Fibroblast of mammary gland (primary cell): ENCODE results near the gene ZNF805.
"Not testable (repeated sequence)": the region's sequence is repeated elsewhere in the genome, so short reads cannot be mapped to it uniquely, and the experiment has no call there.

Experiments used
- DNase-seq: peaks from one replicate; pipeline ENCODE4 v3.0.0-alpha.2; 2010; ENCODE audit warnings: low read depth
- H3K4me3 ChIP-seq: 2 replicates; pipeline ENCODE4 v1.5.1; 2011; ENCODE audit warnings: low read depth, mild to moderate bottlenecking, low read length, moderate library complexity; ENCODE audit not compliant: control insufficient read depth
- TF ChIP-seq, protein P1 (sequence below): conservative IDR thresholded peaks from 2 replicates; pipeline ENCODE4 v1.5.1; 2011; ENCODE audit warnings: low read depth, low read length, inconsistent platforms; ENCODE audit not compliant: control insufficient read depth, insufficient read depth

ZNF805 gene

DNA sequence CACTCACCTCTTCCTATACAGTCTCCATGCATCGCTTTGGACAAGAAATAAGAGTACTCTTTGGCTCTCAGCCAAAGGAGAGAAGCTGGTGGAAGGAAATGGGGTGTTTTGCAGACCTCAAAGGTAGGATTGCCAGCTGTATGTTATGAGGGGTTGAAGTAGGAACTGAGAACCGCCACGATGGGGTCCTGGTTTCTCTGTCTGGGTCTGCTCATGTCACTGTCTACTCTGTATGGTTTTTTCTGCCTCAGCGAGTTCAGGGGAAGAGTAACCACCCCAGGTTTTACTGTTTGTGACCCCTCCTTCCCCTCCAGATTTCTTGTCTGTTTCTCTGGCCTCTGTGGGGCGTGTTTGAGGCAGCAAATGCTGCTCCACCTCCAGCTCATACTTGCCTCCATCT lies 4.1 kb downstream of the ZNF805 start:
- H3K4me3 ChIP-seq = no peak overlapping the region
- no peak for DNase-seq
- TF ChIP-seq, protein P1, sequence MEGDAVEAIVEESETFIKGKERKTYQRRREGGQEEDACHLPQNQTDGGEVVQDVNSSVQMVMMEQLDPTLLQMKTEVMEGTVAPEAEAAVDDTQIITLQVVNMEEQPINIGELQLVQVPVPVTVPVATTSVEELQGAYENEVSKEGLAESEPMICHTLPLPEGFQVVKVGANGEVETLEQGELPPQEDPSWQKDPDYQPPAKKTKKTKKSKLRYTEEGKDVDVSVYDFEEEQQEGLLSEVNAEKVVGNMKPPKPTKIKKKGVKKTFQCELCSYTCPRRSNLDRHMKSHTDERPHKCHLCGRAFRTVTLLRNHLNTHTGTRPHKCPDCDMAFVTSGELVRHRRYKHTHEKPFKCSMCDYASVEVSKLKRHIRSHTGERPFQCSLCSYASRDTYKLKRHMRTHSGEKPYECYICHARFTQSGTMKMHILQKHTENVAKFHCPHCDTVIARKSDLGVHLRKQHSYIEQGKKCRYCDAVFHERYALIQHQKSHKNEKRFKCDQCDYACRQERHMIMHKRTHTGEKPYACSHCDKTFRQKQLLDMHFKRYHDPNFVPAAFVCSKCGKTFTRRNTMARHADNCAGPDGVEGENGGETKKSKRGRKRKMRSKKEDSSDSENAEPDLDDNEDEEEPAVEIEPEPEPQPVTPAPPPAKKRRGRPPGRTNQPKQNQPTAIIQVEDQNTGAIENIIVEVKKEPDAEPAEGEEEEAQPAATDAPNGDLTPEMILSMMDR = no peak

DNA sequence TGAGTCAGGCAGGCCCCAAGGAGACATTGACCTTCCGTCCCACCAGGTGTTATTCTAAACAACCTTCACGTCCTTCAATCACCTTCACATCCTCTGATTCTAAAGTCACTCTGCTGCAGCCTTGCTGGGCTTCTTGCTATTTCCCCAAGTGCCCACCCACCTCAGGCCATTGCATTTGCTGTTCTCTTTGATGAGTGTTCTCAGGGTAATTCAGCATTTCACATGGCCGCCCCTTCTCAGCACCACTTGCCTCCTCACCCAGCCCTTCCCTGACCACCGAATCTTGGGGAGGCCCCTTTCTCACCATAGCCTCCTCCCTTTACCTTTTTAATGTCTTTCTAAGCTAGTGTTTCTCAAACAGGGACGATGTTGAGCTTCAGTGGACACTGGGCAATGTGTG lies 4.6 kb downstream of the ZNF805 start:
- TF ChIP-seq, protein P1 = no peak
- no peak overlapping the region for H3K4me3 ChIP-seq
- no peak for DNase-seq

DNA sequence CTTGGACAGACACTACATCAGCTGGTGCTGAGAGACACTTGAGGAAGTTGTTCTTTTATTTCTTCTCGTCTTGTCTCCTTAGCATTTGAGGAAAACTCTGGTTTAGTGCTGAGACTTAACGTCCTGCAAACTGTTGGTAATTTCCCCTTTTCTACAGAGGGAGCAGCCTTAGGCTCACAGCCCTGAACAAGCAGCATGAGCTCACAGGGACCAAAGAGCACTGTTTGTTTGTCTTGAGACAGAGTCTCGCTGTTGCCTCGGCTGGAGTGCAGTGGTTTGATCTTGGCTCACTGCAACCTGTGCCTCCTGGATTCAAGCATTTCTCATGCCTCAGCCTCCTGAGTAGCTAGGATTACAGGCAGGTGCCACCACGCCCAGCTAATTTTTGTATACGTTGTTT lies 5.5 kb downstream of the ZNF805 start:
- H3K4me3 ChIP-seq = no peak overlapping the region
- TF ChIP-seq, protein P1 = no peak
- DNase-seq = no peak

DNA sequence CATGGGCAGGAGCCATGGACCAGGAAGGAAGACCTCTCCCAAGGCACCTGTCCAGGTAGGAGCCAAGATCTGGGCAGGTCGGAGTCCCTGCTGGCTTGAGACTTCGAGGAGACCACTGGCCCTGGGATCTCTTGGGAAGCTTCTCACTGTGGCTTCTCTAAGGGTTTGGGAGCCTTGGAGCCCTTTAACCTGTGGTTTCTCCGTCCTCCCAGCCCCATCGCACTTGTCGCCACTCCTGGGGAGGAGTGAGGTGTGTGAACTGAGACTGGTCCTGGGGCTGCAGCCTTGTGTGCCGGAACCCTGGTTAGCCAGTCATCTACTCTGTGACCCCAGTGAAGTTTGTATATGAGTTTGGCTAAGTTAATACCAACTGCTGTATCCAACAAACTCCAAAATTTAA lies 8.2 kb downstream of the ZNF805 start:
- no peak overlapping the region for H3K4me3 ChIP-seq
- TF ChIP-seq, protein P1 = no peak
- DNase-seq = no peak

DNA sequence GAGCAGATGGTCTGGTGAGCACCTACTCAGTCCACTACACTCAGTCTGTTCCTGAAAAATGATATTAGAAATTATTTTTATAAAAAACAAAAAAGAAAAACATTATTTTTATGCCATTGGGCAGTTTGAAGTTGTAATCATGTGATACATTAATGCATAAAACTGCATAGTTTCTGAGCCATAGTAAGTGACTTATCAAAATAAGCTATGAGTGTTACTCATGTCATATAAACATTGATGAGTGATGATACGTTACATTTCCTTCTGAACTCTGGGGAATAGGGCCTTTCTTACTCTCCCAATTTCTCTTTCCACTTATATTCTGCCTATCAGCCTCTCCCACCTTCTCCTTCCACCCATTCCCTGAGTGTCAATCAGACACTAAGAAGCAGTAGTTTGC lies 8.9 kb downstream of the ZNF805 start:
- H3K4me3 ChIP-seq = no peak overlapping the region
- TF ChIP-seq, protein P1 = no peak
- no peak for DNase-seq

DNA sequence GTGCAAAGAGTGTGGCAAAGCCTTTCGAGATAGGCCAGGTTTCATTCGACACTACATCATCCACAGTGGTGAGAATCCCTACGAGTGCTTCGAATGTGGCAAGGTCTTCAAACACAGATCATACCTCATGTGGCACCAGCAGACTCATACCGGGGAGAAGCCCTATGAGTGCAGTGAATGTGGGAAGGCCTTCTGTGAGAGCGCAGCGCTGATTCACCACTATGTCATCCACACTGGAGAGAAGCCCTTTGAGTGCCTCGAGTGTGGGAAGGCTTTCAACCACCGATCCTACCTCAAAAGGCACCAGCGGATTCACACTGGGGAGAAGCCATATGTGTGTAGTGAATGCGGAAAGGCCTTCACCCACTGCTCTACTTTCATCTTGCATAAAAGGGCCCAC lies 13.3 kb downstream of the ZNF805 start:
- H3K4me3 ChIP-seq = not testable (repeated sequence)
- DNase-seq = peak; percentile 48

DNA sequence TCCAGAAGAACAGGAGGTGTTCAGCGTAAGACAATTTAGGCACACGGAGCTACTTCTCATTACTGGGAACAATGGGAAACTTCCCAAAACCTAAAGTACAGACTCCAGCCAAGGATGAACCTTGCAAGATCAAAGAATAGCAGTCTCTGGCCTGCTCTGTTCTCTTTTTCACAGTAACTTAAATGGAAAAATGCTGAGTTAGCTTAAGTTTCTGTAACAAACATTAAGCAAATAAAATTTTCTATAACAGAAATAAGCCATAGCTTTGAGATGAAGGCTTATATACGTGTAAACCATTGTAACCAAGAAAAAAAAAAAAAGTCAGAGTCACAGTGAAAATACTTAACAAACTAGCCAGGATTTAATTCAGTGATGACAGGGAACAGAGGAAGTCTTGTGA lies 21.6 kb downstream of the ZNF805 start:
- no peak overlapping the region for H3K4me3 ChIP-seq
- TF ChIP-seq, protein P1 = no peak
- no peak for DNase-seq

DNA sequence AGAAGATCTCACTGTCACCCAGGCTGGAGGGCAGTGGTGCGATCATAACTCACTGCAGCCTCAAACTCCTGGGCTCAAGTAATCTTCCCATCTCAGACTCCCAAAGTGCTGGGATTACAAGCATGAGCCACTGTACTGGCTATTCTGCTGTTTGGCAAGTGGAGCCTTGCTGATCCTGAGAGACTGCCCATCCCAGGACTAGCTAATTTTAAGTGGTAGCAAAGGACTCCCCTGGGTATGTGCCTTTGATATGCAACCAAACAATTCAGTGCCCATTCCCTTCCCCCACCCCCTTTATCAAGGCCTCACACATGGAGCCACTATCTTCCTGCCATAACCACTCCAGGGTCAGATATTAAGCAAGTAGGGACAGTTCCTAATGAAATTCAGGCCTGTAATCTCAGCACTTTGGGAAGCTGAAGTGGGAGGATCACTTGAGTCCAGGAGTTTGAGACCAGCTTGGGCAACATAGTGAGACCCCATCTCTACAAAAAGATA lies 22.9 kb downstream of the ZNF805 start:
- no peak for DNase-seq
- TF ChIP-seq, protein P1 = no peak

More for the DNA sequence above, 22.9 kb downstream of the ZNF805 start:
- H3K4me3 ChIP-seq = no peak overlapping the region
